Adipocyte (in vitro differentiated cells): ENCODE data around the gene ZNF35.
"Not testable (repeated sequence)": the region's sequence is repeated elsewhere in the genome, so short reads cannot be mapped to it uniquely, and the experiment has no call there.

ENCODE experiments used
- DNase-seq: peaks from one replicate; pipeline ENCODE4 v3.0.0-alpha.2; 2015; ENCODE audit warnings: low read depth
- H3K27me3 ChIP-seq: replicated peaks from 2 replicates; pipeline ENCODE4 v1.7.0; 2013; ENCODE audit warnings: mild to moderate bottlenecking, low read length, moderate library complexity; ENCODE audit not compliant: control insufficient read depth, insufficient read depth
- H3K36me3 ChIP-seq: 2 replicates; pipeline ENCODE4 v1.7.0; 2013; ENCODE audit warnings: low read length, mild to moderate bottlenecking, moderate library complexity; ENCODE audit not compliant: control insufficient read depth, insufficient read depth, severe bottlenecking
- H3K4me1 ChIP-seq: 2 replicates; pipeline ENCODE4 v1.7.0; 2013; ENCODE audit warnings: mild to moderate bottlenecking, low read length, moderate library complexity; ENCODE audit not compliant: control insufficient read depth, insufficient read depth
- H3K4me3 ChIP-seq: 2 replicates; pipeline ENCODE4 v1.7.0; 2013; ENCODE audit warnings: mild to moderate bottlenecking, low read length, moderate library complexity
- H3K9ac ChIP-seq: 2 replicates; pipeline ENCODE4 v1.7.0; 2013; ENCODE audit warnings: mild to moderate bottlenecking, low read length, moderate library complexity
- H3K9me3 ChIP-seq: 2 replicates; pipeline ENCODE4 v1.7.0; 2013; ENCODE audit warnings: mild to moderate bottlenecking, low read length, moderate library complexity; ENCODE audit not compliant: control insufficient read depth

Gene ZNF35

DNA sequence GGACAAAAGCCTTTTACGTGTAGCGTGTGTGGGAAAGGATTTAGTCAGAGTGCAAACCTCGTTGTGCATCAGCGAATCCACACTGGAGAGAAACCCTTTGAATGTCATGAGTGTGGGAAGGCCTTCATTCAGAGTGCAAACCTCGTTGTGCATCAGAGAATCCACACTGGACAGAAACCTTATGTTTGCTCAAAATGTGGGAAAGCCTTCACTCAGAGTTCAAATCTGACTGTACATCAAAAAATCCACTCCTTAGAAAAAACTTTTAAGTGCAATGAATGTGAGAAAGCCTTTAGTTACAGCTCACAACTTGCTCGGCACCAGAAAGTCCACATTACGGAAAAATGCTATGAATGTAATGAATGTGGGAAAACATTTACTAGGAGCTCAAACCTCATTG lies 10.5 kb downstream of the ZNF35 start:
- peaks cover 77% of the 10 kb centered on the region for H3K36me3 ChIP-seq

GRCh38 chr3:44659434-44659833 lies 10.9 kb downstream of the ZNF35 start:
- H3K27me3 ChIP-seq, result no peaks in the 10 kb centered on the region
- H3K4me1 ChIP-seq, result no peaks in the 10 kb centered on the region
- peak overlapping the region; percentile 46 for H3K4me3 ChIP-seq
- no peak for DNase-seq
- H3K9ac ChIP-seq, result no peak overlapping the region
- peaks cover 39% of the 10 kb centered on the region for H3K9me3 ChIP-seq
- peaks cover 72% of the 10 kb centered on the region for H3K36me3 ChIP-seq

More for the DNA sequence above, 10.5 kb downstream of the ZNF35 start:
- Histone ChIP-seq H3K4me1 (no peaks in the 10 kb centered on the region), H3K9me3 (peaks cover 39% of the 10 kb centered on the region), H3K9ac (no peak overlapping the region), H3K4me3 (peak overlapping the region; percentile 46), H3K27me3 (no peaks in the 10 kb centered on the region)
- no peak for DNase-seq

DNA sequence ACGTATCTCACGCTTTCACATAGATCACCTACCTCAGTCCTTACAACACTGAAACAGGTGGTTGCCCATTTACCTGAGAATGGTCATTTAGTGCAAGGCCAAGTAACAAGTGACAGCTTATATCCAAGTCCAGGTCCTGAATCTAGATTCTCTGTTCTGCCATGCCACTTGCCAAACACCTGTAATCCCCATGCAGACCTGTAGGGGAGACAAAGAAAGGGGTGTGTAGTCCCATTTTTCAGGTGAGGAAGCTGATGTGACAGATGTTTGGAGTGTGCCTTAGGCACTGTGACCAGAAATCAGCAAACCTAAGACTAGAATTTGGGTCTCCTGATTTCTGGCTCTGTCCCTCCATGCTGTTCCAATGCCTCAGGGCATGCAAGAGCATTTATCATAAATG lies 12.7 kb downstream of the ZNF35 start:
- DNase-seq, result no peak
- peaks cover 58% of the 10 kb centered on the region for H3K36me3 ChIP-seq
- H3K4me3 ChIP-seq, result no peak overlapping the region
- H3K4me1 ChIP-seq, result no peaks in the 10 kb centered on the region
- no peaks in the 10 kb centered on the region for H3K27me3 ChIP-seq
- peaks cover 39% of the 10 kb centered on the region for H3K9me3 ChIP-seq
- no peak overlapping the region for H3K9ac ChIP-seq

GRCh38 chr3:44665173-44665572 lies 16.6 kb downstream of the ZNF35 start:
- H3K9me3 ChIP-seq, result peaks cover 12% of the 10 kb centered on the region
- no peak for DNase-seq
- peaks cover 19% of the 10 kb centered on the region for H3K36me3 ChIP-seq
- no peak overlapping the region for H3K4me3 ChIP-seq
- no peaks in the 10 kb centered on the region for H3K27me3 ChIP-seq
- H3K9ac ChIP-seq, result no peak overlapping the region
- no peaks in the 10 kb centered on the region for H3K4me1 ChIP-seq

DNA sequence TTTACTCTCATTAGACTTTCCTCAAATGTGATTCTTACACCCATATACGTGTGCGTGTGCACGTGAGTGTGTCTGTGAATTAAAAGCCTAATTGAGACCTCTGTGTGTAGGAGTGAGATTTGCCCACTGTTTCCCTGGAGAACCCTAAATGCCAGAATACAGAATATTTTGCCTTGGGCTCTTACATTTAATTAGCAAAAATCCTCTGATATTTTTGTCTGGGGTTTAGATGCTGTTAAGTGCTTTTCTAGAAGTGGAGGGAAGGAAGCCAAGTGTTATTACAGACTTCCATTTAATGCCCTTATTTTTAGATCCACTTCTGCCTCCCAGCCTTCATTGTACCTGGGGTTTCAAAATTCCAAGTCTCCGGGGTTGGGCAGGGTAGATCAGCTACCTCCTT lies 17.8 kb downstream of the ZNF35 start:
- Histone ChIP-seq H3K9ac (no peak overlapping the region), H3K27me3 (no peaks in the 10 kb centered on the region), H3K4me1 (no peaks in the 10 kb centered on the region), H3K4me3 (no peak overlapping the region), H3K9me3 (peaks cover under 1% of the 10 kb centered on the region), H3K36me3 (peaks cover 7% of the 10 kb centered on the region)
- DNase-seq, result no peak

- Histone ChIP-seq H3K9me3 (no peaks in the 10 kb centered on the region), H3K9ac (no peak overlapping the region), H3K36me3 (no peaks in the 10 kb centered on the region)
Measured at GRCh38 chr3:44669760-44670159, 21.2 kb downstream of the ZNF35 start.

GRCh38 chr3:44673466-44673865 lies 24.9 kb downstream of the ZNF35 start:
- H3K27me3 ChIP-seq, H3K9me3 ChIP-seq, H3K4me1 ChIP-seq, DNase-seq, H3K4me3 ChIP-seq, H3K36me3 ChIP-seq, H3K9ac ChIP-seq: not testable (repeated sequence)

More at GRCh38 chr3:44669760-44670159, 21.2 kb downstream of the ZNF35 start:
- Histone ChIP-seq H3K4me3 (no peak overlapping the region), H3K4me1 (no peaks in the 10 kb centered on the region), H3K27me3 (no peaks in the 10 kb centered on the region)
- DNase-seq, result no peak

DNA sequence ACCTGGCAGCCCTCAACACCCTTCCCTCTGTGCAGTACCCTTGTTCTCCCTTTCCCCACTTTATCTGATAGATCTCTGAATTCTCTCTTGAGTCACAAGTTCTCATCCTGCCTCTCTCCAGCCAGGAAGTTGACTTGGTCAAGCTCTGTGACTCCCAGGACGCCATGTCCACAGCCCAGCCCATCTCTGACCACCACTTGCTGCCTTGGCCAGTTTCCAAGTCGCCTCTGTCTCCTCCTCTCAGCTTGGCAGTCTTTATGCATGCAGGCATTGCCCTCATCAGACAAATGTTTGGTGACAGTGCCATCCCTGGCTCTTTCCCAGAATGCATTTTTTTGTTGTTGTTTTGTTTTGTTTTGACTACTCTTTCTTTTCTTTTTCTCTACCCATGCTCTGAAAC lies 25.7 kb downstream of the ZNF35 start:
- Histone ChIP-seq H3K4me3 (no peak overlapping the region), H3K27me3 (no peaks in the 10 kb centered on the region), H3K4me1 (no peaks in the 10 kb centered on the region), H3K9me3 (no peaks in the 10 kb centered on the region), H3K9ac (no peak overlapping the region), H3K36me3 (no peaks in the 10 kb centered on the region)
- no peak for DNase-seq

DNA sequence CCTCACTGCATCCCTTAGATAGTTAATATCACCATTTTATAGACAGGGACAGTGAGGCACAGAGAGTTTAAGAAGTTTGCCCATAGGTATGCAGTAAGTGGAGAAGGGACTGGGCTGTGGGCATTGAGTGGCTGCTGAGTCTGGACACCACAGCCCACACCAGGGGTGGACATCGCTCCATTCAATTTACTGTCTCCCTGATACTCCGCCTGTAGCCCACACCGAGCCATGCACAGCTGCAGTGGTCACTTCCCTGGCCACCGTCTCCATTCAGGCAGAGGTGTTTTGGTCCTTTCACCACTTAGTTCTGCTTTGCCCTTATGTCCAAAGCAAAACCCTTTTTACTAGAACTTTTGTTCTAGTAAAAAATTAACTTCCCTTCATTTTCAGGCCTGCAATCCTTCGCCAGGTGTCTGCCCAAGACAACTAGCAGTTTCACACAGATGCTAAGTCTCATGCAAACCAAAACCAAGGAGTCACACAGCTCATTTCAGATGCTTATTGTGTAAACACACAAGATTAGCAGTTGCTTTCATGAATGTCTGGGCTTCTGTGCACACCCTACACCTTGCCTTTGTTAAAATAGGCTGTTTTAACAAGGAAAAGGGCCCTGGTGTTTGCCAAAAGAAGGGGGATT lies 30.1 kb downstream of the ZNF35 start:
- Histone ChIP-seq H3K36me3 (peaks cover 4% of the 10 kb centered on the region), H3K4me3 (no peak overlapping the region), H3K27me3 (no peaks in the 10 kb centered on the region), H3K9ac (no peak overlapping the region), H3K4me1 (no peaks in the 10 kb centered on the region), H3K9me3 (peaks cover 8% of the 10 kb centered on the region)
- DNase-seq, result no peak

GRCh38 chr3:44680921-44681455 lies 32.5 kb downstream of the ZNF35 start:
- Histone ChIP-seq H3K4me1 (peaks cover 9% of the 10 kb centered on the region), H3K36me3 (peaks cover 8% of the 10 kb centered on the region), H3K9ac (no peak overlapping the region), H3K9me3 (peaks cover 16% of the 10 kb centered on the region), H3K4me3 (no peak overlapping the region), H3K27me3 (no peaks in the 10 kb centered on the region)
- DNase-seq, result no peak

DNA sequence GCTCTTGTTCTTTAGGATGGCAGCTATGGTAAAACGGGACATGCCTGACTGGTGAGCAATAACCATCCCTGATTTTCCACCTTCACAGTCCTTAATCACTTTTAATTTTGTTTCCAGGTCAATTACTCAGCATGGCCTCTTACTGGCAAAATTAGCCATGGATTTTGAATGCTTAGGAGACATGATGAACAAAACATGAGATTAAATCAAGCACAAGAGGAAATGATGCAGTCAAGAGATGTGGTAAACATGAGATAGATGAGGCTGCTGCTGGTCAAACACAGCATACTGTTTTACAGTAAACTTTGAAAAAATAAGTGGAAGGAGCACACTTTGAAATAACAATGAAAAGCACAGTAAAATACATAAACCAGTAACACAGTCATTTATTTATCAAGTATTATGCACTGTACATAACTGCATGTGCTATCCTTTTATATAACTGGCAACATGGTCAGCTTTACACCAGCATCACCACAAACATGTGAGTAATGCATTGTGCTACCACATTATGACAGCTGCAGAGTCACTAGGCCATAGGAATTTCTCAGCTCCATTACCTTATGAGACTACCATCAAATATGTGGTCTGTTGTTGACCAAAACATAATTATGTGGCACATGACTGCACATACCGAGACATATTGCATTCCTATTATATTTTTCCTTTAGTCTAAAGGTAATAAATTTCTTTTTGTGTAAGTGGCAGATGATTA lies 33.8 kb downstream of the ZNF35 start:
- Histone ChIP-seq H3K36me3 (peaks cover 8% of the 10 kb centered on the region), H3K4me3 (no peak overlapping the region), H3K9me3 (peaks cover 16% of the 10 kb centered on the region), H3K9ac (no peak overlapping the region), H3K4me1 (peaks cover 9% of the 10 kb centered on the region), H3K27me3 (no peaks in the 10 kb centered on the region)
- DNase-seq, result no peak
